ENCODE data around the gene OR56A3.

The OR56A3 gene

DNA sequence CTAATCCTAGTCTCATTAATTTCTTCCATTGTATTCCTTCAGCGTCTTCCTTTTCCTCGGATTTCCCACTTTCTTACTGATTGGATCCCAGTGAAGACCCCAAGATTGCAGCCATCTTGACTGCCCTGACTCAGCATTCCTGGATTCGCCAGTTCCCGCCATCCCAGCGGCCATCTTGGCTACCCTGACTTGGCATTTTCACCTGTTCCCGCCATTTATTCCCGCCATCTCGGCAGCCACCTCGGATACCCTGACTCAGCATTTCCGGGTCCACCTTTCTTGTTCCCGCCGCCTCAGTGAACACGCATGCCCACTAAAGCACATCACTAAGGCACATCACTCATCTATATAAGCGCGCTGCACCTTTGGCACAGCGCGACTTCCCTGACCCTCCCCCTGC, 13.8 kb upstream of the OR56A3 start:
- Histone ChIP-seq H3K9me3 (ENCODE audit: control insufficient read depth, insufficient read depth, low read length) (peaks cover 10% of the 10 kb centered on the region; the same call in 1 of the 2 replicates), H3K4me3 (ENCODE audit: low read length) (no peak overlapping the region), H3K79me2 (ENCODE audit: control insufficient read depth, low read length) (no peaks in the 10 kb centered on the region), H3K4me1 (ENCODE audit: control insufficient read depth, low read length) (no peaks in the 10 kb centered on the region), H3K36me3 (ENCODE audit: control insufficient read depth, low read length) (no peaks in the 10 kb centered on the region), H3F3A (ENCODE audit: control insufficient read depth, insufficient read depth) (no peaks in the 10 kb centered on the region), H3K9me2 (replicated peaks; ENCODE audit: control insufficient read depth, low read length) (no peaks in the 10 kb centered on the region), H3K27me3 (ENCODE audit: control insufficient read depth, low read length) (no peaks in the 10 kb centered on the region), H3K27ac (ENCODE audit: low read depth, low read length) (no peak overlapping the region), H4K20me1 (ENCODE audit: control insufficient read depth, insufficient read depth, low read depth, low read length) (no peaks in the 10 kb centered on the region), H3K4me2 (ENCODE audit: low read length) (no peak overlapping the region)
- TF ChIP-seq EZH2phosphoT487 (IDR thresholded peaks at IDR 0.05; ENCODE audit: borderline replicate concordance, low read length) (no peak), CTCF (IDR thresholded peaks at IDR 0.05; ENCODE audit: low read depth, low read length, poor library complexity, severe bottlenecking) (no peak)

- Histone ChIP-seq H3K36me3 (ENCODE audit: control insufficient read depth, low read length) (no peaks in the 10 kb centered on the region), H3K4me2 (ENCODE audit: low read length) (no peak overlapping the region), H3K27me3 (ENCODE audit: control insufficient read depth, low read length) (no peaks in the 10 kb centered on the region), H3K4me3 (ENCODE audit: low read length) (no peak overlapping the region), H3F3A (ENCODE audit: control insufficient read depth, insufficient read depth) (no peaks in the 10 kb centered on the region), H3K9me3 (ENCODE audit: control insufficient read depth, insufficient read depth, low read length) (peaks cover 11% of the 10 kb centered on the region; the same call in 1 of the 2 replicates), H3K4me1 (ENCODE audit: control insufficient read depth, low read length) (no peaks in the 10 kb centered on the region), H4K20me1 (ENCODE audit: control insufficient read depth, insufficient read depth, low read depth, low read length) (no peaks in the 10 kb centered on the region), H3K27ac (ENCODE audit: low read depth, low read length) (no peak overlapping the region), H3K9me2 (replicated peaks; ENCODE audit: control insufficient read depth, low read length) (no peaks in the 10 kb centered on the region), H3K79me2 (ENCODE audit: control insufficient read depth, low read length) (no peaks in the 10 kb centered on the region)
- TF ChIP-seq CTCF (IDR thresholded peaks at IDR 0.05; ENCODE audit: low read depth, low read length, poor library complexity, severe bottlenecking) (no peak), EZH2phosphoT487 (IDR thresholded peaks at IDR 0.05; ENCODE audit: borderline replicate concordance, low read length) (no peak)
Observed at GRCh38 chr11:5928811-5929210, 13.2 kb upstream of the OR56A3 start.

DNA sequence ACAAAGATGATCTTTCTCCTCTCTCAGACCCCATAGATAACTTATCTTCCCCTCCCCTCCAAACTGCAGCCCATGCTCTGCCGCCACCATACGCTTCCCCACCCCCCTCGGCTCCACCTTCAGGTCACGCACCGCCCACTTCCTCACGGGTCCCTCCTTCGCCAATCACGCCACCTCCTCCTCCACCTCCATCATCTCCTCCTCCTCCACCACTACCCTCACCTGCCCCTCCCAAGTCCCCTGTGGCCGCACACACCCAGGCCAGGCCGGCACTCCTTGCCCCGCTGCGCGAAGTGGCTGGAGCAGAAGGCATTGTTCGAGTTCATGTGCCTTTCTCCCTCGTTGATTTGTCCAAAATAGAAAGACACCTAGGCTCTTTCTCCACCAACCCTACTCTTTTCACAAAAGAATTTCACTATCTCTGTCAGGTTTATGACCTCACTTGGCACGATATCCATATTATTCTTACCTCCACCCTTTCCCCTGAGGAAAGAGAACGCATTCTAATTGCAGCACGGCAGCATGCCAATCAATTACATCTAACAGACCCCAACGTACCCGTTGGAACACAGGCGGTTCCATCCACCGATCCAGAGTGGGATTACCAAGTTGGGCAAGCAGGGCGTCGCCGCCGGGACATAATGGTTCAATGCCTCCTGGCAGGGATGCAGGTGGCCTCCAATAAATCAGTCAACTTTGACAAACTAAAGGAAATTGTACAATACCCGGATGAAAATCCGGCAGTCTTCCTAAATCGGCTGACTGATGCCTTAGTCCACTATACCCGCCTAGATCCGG, 12.3 kb upstream of the OR56A3 start:
- no peak overlapping the region for H3K4me2 ChIP-seq (ENCODE audit: low read length)
- no peak overlapping the region for H3K27ac ChIP-seq (ENCODE audit: low read depth, low read length)
- no peak for TF ChIP-seq EZH2phosphoT487 (IDR thresholded peaks at IDR 0.05; ENCODE audit: borderline replicate concordance, low read length)
- no peak for TF ChIP-seq CTCF (IDR thresholded peaks at IDR 0.05; ENCODE audit: low read depth, low read length, poor library complexity, severe bottlenecking)
- H3K4me1 ChIP-seq (ENCODE audit: control insufficient read depth, low read length): no peaks in the 10 kb centered on the region
- H3K79me2 ChIP-seq (ENCODE audit: control insufficient read depth, low read length): no peaks in the 10 kb centered on the region
- H3K36me3 ChIP-seq (ENCODE audit: control insufficient read depth, low read length): no peaks in the 10 kb centered on the region
- peaks cover 11% of the 10 kb centered on the region; the same call in 1 of the 2 replicates for H3K9me3 ChIP-seq (ENCODE audit: control insufficient read depth, insufficient read depth, low read length)
- H3F3A ChIP-seq (ENCODE audit: control insufficient read depth, insufficient read depth): no peaks in the 10 kb centered on the region
- no peak overlapping the region for H3K4me3 ChIP-seq (ENCODE audit: low read length)
- no peaks in the 10 kb centered on the region for H3K9me2 ChIP-seq (replicated peaks; ENCODE audit: control insufficient read depth, low read length)
- H3K27me3 ChIP-seq (ENCODE audit: control insufficient read depth, low read length): no peaks in the 10 kb centered on the region
- H4K20me1 ChIP-seq (ENCODE audit: control insufficient read depth, insufficient read depth, low read depth, low read length): no peaks in the 10 kb centered on the region
